HepG2 (cell line): ENCODE measurements around the gene RBMS2.

ENCODE experiments used
- BCLAF1 ChIP-seq: fragments of 450-650 bp; IDR thresholded peaks from 2 replicates; pipeline ENCODE4 v1.6.1; 2017; ENCODE audit warnings: mild to moderate bottlenecking
- CEBPB ChIP-seq: IDR thresholded peaks from 2 replicates; pipeline ENCODE4 v1.6.1; 2011; ENCODE audit warnings: low read depth, low read length, improper control_type of control experiment, borderline replicate concordance
- CTCF ChIP-seq: sonication (generic); formaldehyde crosslinking; IDR thresholded peaks from 2 replicates; pipeline ENCODE4 v1.5.0; 2020; ENCODE audit warnings: mild to moderate bottlenecking, missing genetic modification reagents, moderate library complexity
- KLF9 ChIP-seq: IDR thresholded peaks from 2 replicates; pipeline ENCODE4 v1.6.1; 2016; ENCODE audit warnings: low read depth
- NFIC ChIP-seq: IDR thresholded peaks from 2 replicates; pipeline ENCODE4 v1.6.1; 2012; ENCODE audit warnings: mild to moderate bottlenecking, low read length, inconsistent platforms
- POLR2AphosphoS5 ChIP-seq: IDR thresholded peaks from 2 replicates; pipeline ENCODE4 v1.6.1; 2012; ENCODE audit warnings: low read depth, low read length
- TP53 ChIP-seq: sonication (generic); formaldehyde crosslinking; conservative IDR thresholded peaks from 2 replicates; pipeline ENCODE4 v1.4.0; 2020; ENCODE audit warnings: missing genetic modification reagents
- ZBTB26 ChIP-seq: IDR thresholded peaks from 2 replicates; pipeline ENCODE4 v1.6.1; 2016; ENCODE audit warnings: missing compliant biosample characterization, missing genetic modification reagents, borderline replicate concordance
- ZNF121 ChIP-seq: sonication (generic); formaldehyde crosslinking; IDR thresholded peaks from 2 replicates; pipeline ENCODE4 v1.5.0; 2020; ENCODE audit warnings: mild to moderate bottlenecking, missing genetic modification reagents

- no peak for TF ChIP-seq ZNF121 (CRISPR knock-in tag)
- no peak for TF ChIP-seq NFIC
- no peak for TF ChIP-seq CEBPB
- no peak for TF ChIP-seq POLR2AphosphoS5
- TF ChIP-seq BCLAF1 = no peak
- TF ChIP-seq TP53 = no peak
- TF ChIP-seq KLF9 (CRISPR knock-in tag) = no peak
- TF ChIP-seq ZBTB26 (CRISPR knock-in tag) = no peak
- TF ChIP-seq CTCF (CRISPR knock-in tag) = no peak
These were observed 42.0 kb upstream of the RBMS2 start for GRCh38 chr12:56479625-56480024.
